Large intestine (tissue), 3 donors: ENCODE data around the gene BABAM2. TPM values are rescaled to one million over a fixed set of nuclear protein-coding genes. Genes with fewer than 3 reads are reported as not detected.

ENCODE experiments used
- DNase-seq, 2 donors: peaks; one replicate each; pipeline versions ENCODE4 v3.0.0 to v3.0.0-alpha.2; 2013
- H3K27ac ChIP-seq: one replicate; pipeline ENCODE4 v1.5.1; 2013; ENCODE audit warnings: low read length
- H3K27me3 ChIP-seq: 2 replicates; pipeline ENCODE4 v1.6.1; 2013; ENCODE audit warnings: low read length; ENCODE audit not compliant: control insufficient read depth, insufficient read depth
- H3K36me3 ChIP-seq: 2 replicates; pipeline ENCODE4 v1.6.1; 2013; ENCODE audit warnings: low read length; ENCODE audit not compliant: control insufficient read depth, insufficient read depth
- H3K4me1 ChIP-seq: one replicate; pipeline ENCODE4 v1.6.1; 2013; ENCODE audit warnings: low read length; ENCODE audit not compliant: control insufficient read depth, insufficient read depth
- H3K4me3 ChIP-seq: one replicate; pipeline ENCODE4 v1.5.1; 2013; ENCODE audit warnings: low read length
- H3K9me3 ChIP-seq: one replicate; pipeline ENCODE4 v1.6.1; 2013; ENCODE audit warnings: mild to moderate bottlenecking, low read depth, low read length, moderate library complexity; ENCODE audit not compliant: control insufficient read depth
- WGBS: methylation state at CpG from one replicate; pipeline ENCODE4 v1.1.5; 2013; ENCODE audit warnings: low lambda C conversion rate; ENCODE audit not compliant: insufficient coverage; 5-methylcytosine and 5-hydroxymethylcytosine counted together
- polyA plus RNA-seq: library from polyadenylated mRNA; unstranded; fragments of 120-200 nt; gene quantifications from one replicate; pipeline ENCODE4 v1.2.1, GENCODE V29; 2013

BABAM2 gene
- polyA plus RNA-seq, 1 donor: 32.0 TPM

DNA sequence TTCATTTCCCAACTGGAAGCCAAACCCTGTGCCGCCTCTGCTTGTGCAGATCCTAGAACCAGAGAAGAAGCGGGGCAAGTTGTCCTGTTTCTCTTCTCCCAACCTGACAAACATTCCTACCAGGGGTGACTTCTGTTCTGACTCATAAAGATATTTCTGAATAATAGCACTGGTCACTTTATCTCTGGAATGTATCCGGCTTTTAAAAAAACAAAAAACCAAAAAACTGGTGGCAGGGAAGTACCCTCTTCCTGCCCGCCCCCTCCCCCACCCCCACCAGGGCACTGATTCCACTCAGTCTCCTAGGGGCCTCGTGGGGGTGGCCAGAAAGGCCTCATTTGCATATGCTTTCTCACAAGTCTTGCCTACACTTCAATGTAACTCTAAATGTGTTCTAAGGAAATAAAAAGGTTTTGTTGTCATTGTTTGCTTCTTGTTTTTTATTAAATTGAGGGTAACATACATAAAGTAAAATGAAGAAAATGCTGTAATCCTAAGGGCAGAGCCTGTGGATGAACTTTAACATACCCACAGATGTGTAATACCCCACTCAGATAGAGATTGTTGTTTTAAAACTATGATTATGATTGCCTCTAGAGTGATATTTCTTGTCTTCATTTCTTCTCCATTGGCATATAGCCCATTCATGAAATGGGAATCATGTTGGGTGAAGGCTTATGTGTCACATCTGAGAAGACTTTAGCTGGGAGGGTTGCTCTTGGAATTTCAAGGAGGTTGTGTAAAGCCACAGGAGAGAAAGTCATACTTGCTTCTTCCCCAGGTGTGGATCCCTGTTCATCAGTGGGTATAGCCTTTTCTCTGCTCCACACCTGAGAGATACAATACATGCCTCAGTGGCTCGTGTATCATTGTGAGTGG, 496.8 kb downstream of the BABAM2 start:
- no peak overlapping the region for H3K4me3 ChIP-seq
- WGBS: no CpG with 5 or more reads among the region's 6 CpGs
- H3K9me3 ChIP-seq: no peaks in the 10 kb centered on the region
- no peak for DNase-seq
- no peaks in the 10 kb centered on the region for H3K27me3 ChIP-seq
- H3K4me1 ChIP-seq: peaks cover 23% of the 10 kb centered on the region
- no peak overlapping the region for H3K27ac ChIP-seq
- H3K36me3 ChIP-seq: no peaks in the 10 kb centered on the region

Other genes with a start within 250 kb of the BABAM2 start
- 49.6 TPM for gene SUPT7L, start 227.1 kb upstream of the BABAM2 start, polyA plus RNA-seq
- gene SLC4A1AP, start 226.8 kb upstream of the BABAM2 start, polyA plus RNA-seq: 23.5 TPM
- gene MRPL33, start 119.0 kb upstream of the BABAM2 start, polyA plus RNA-seq: 126 TPM
- 30.4 TPM for gene RBKS, start 342 bp upstream of the BABAM2 start, polyA plus RNA-seq